Body of pancreas (tissue), 4 donors: Measurements from ENCODE around the gene TIAM1. TPM values are rescaled to one million over a fixed set of nuclear protein-coding genes. Genes with fewer than 3 reads are reported as not detected.

Experiments
- ATAC-seq: fragments of 150-250 bp; one replicate; pipeline ENCODE4 v1.9.1; 2016
- DNase-seq, 4 donors: peaks; one replicate each; pipeline ENCODE4 v3.0.0-alpha.2; 2019
- H3K27ac ChIP-seq, 4 donors: fragments of 200-600 bp; sonication (generic); 1 replicate in 3 of 4; 2 replicates in 1 of 4; pipeline versions ENCODE4 v1.5.1 to v1.6.1; 2016 to 2019; ENCODE audit warnings: mild to moderate bottlenecking in 1 of 4, mixed read lengths in 1 of 4, moderate library complexity in 1 of 4
- H3K27me3 ChIP-seq, 2 donors: fragments of 200-600 bp; sonication (generic); one replicate each; pipeline ENCODE4 v1.6.0; 2016; ENCODE audit warnings: mild to moderate bottlenecking in 1 of 2
- H3K36me3 ChIP-seq, 2 donors: fragments of 200-600 bp; sonication (generic); replicated peaks in 1 of 2; 2 replicates each; pipeline ENCODE4 v1.5.1; 2016; ENCODE audit warnings: low read depth in 2 of 2; ENCODE audit not compliant: insufficient read depth in 1 of 2
- H3K4me1 ChIP-seq: fragments of 200-600 bp; sonication (generic); one replicate; pipeline ENCODE4 v1.6.0; 2016
- H3K4me3 ChIP-seq, 2 donors: fragments of 200-600 bp; sonication (generic); 1 replicate in 1 of 2; 2 replicates in 1 of 2; pipeline ENCODE4 v1.5.1; 2016 to 2019
- H3K9me3 ChIP-seq, 3 donors: fragments of 200-600 bp; sonication (generic); 1 replicate in 2 of 3; 2 replicates in 1 of 3; pipeline ENCODE4 v1.5.1; 2016
- CTCF ChIP-seq, 7 experiments: fragments of 450-650 bp in 4 of 7; fragments of 200-600 bp in 3 of 7; sonication (generic) in 3 of 7; IDR thresholded peaks; one replicate each; pipeline ENCODE4 v1.5.1; 2016 to 2019; ENCODE audit warnings: antibody characterized with exemption in 7 of 7
- POLR2A ChIP-seq, 3 donors: fragments of 450-650 bp; IDR thresholded peaks; one replicate each; pipeline ENCODE4 v1.6.1; 2016; ENCODE audit warnings: antibody characterized with exemption in 3 of 3, mild to moderate bottlenecking in 2 of 3
- WGBS, 2 donors: methylation state at CpG; one replicate each; pipeline ENCODE4 v1.1.5; 2017; 5-methylcytosine and 5-hydroxymethylcytosine counted together
- intact Hi-C: fragments of 100-400 bp; cut with DNase I; formaldehyde crosslinking; loops from one replicate; pipeline ENCODE4 v1.15.1; 2023
- total RNA-seq, 2 donors: library from RNA; depleted of rRNA; stranded (reverse); fragments of >200 nt; gene quantifications; one replicate each; pipeline ENCODE4 v1.1.0, GENCODE V29; 2016

TIAM1 gene
- total RNA-seq, 2 donors from 2014 or later: 3.6 to 8.8 TPM

DNA sequence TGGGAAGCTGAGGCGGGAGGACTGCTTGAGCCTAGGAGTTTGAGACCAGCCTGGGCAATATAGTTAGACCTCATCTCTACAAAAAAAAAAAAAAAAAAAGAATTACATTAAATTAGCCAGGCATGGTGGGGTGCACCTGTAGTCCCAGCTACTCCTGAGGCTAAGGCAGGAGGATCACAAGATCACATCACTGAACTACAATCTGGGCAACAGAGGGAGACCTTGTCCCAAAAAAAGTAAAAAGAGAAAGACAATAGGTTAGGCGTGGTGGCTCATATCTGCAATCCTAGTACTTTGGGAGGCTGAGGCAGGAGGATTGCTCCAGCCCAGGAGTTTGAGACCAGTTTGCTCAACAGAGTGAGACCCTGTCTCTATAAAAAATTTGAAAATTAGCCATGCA lies 130.3 kb downstream of the TIAM1 start:
- no peak for TF ChIP-seq POLR2A (IDR thresholded peaks at IDR 0.05)
- Histone ChIP-seq H3K27me3 (no peaks in the 10 kb centered on the region), H3K4me1 (no peaks in the 10 kb centered on the region), H3K9me3 (no peaks in the 10 kb centered on the region), H3K36me3 (no peaks in the 10 kb centered on the region), H3K27ac (no peak overlapping the region), H3K4me3 (no peak overlapping the region)
- intact Hi-C loops: no loop called here
- WGBS, 2 donors: 58 to 71% methylated on average over 2 of the region's 2 CpGs
- no peak for DNase-seq
- ATAC-seq: no peak

DNA sequence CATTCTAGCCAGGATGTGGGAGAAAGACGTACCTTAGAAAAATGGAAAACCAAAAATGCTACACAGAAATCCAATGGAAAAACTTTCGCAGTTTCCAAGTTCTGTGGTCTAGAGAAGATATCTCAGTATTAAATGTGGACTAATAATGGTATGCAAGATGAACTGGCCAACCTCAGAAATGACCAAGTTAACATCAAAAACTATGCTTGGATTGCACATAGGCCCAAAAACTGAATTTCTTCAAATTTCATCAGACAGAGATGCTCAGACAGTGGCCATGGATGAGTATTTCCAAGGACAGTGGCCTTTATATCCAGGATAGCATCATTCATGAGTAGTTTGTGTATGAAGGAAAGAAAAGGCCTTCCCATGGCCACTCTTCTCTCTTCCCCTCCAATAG lies 132.2 kb downstream of the TIAM1 start:
- no peak for TF ChIP-seq POLR2A (IDR thresholded peaks at IDR 0.05)
- no peak for TF ChIP-seq CTCF (IDR thresholded peaks at IDR 0.05)
- Histone ChIP-seq H3K9me3 (no peaks in the 10 kb centered on the region), H3K36me3 (no peaks in the 10 kb centered on the region), H3K27ac (no peak overlapping the region), H3K4me3 (no peak overlapping the region), H3K27me3 (no peaks in the 10 kb centered on the region), H3K4me1 (no peaks in the 10 kb centered on the region)
- DNase-seq: no peak
- 71 to 89% methylated on average over 2 of the region's 2 CpGs for WGBS, 2 donors
- ATAC-seq: no peak
- intact Hi-C loops: no loop called here

DNA sequence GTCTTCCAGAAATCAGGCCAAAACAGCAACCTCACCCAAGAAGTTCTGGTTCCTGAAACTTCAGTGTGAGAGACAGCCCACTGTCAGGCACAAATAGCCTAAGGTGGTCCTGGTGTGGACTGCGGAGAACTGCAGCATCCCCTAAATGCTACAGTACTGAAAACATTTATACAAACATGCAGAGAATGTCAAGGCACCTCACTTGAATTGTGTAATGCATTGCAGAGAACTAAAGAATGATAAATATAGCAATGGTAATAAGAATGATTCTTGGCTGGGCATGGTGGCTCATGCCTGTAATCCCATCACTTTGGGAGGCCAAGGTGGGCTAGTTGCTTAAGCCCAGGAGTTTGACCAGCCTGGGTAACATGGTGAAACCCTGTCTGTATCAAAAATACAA lies 138.6 kb downstream of the TIAM1 start:
- ATAC-seq: no peak
- no peak for TF ChIP-seq POLR2A (IDR thresholded peaks at IDR 0.05)
- no peak for TF ChIP-seq CTCF (IDR thresholded peaks at IDR 0.05)

GRCh38 chr21:31204801-31205200 lies 139.3 kb downstream of the TIAM1 start:
- Histone ChIP-seq H3K4me1 (no peaks in the 10 kb centered on the region), H3K9me3 (no peaks in the 10 kb centered on the region), H3K36me3 (no peaks in the 10 kb centered on the region), H3K4me3 (no peak overlapping the region), H3K27ac (no peak overlapping the region), H3K27me3 (no peaks in the 10 kb centered on the region)
- DNase-seq (no peak), ATAC-seq (no peak)
- TF ChIP-seq POLR2A (IDR thresholded peaks at IDR 0.05) (no peak), CTCF (IDR thresholded peaks at IDR 0.05) (no peak)
- 64 to 82% methylated on average over 3 of the region's 3 CpGs for WGBS, 2 donors
- intact Hi-C loops: no loop called here

More for the DNA sequence above, 138.6 kb downstream of the TIAM1 start:
- no peak for DNase-seq
- Histone ChIP-seq H3K4me3 (no peak overlapping the region), H3K27ac (no peak overlapping the region), H3K27me3 (no peaks in the 10 kb centered on the region), H3K9me3 (no peaks in the 10 kb centered on the region), H3K36me3 (no peaks in the 10 kb centered on the region), H3K4me1 (no peaks in the 10 kb centered on the region)
- intact Hi-C loops: no loop called here
- 83 to 100% methylated on average over 1 of the region's 1 CpG for WGBS, 2 donors

DNA sequence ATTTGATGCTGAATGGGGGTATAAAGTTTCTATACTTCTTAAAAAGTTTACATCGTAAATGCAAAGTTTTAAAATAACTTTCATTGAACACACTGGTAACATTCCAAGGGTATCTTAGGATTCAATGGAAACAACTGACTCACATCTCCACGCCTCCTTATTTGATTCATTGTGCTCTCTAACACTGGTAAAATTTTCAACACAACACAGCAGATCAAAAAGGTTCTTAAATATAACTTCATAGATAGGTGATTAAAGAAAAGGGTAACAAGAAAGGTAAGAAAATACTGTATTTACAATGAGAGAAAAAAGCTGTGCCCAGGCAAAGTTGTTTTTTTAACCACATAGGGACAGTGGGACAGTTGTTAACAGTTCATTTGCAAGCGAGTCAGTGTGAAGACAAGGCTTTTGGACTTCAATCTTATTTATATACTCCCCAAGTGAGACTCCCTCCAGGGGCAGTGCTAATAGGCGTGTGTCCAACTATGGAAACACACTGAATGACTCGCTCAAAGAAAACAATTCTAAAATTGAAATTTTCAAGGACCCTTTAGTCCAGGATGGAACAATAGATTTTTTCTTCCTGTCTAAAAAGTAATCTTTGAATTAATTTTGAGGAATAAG lies 140.5 kb downstream of the TIAM1 start:
- ATAC-seq: no peak
- WGBS, 2 donors: 56 to 64% methylated on average over 5 of the region's 5 CpGs

More for the DNA sequence above, 140.5 kb downstream of the TIAM1 start:
- intact Hi-C loops: no loop called here
- Histone ChIP-seq H3K4me3 (no peak overlapping the region), H3K36me3 (no peaks in the 10 kb centered on the region), H3K4me1 (peaks cover 2% of the 10 kb centered on the region), H3K9me3 (no peaks in the 10 kb centered on the region), H3K27ac (no peak overlapping the region), H3K27me3 (no peaks in the 10 kb centered on the region)
- no peak for DNase-seq
- TF ChIP-seq CTCF (IDR thresholded peaks at IDR 0.05): no peak
- no peak for TF ChIP-seq POLR2A (IDR thresholded peaks at IDR 0.05)
